ENCODE data around the gene INHBB.

- TF ChIP-seq CTCF (IDR thresholded peaks at IDR 0.05) = no peak
- no peak for TF ChIP-seq POLR2AphosphoS5 (IDR thresholded peaks at IDR 0.05)
- TF ChIP-seq POLR2A (IDR thresholded peaks at IDR 0.05) = no peak
- no peak for TF ChIP-seq EP300 (IDR thresholded peaks at IDR 0.05)
These were observed 39.9 kb upstream of the INHBB start for GRCh38 chr2:120305937-120306490.
